ES-I3 (cell line): ENCODE measurements around the gene TUBB6.

Experiments used
- H3K36me3 ChIP-seq: 2 replicates; pipeline ENCODE4 v1.6.1; 2013; ENCODE audit warnings: mild to moderate bottlenecking, low read length, control low read depth, moderate library complexity; ENCODE audit not compliant: insufficient read depth
- H3K4me1 ChIP-seq: 2 replicates; pipeline ENCODE4 v1.6.1; 2013; ENCODE audit warnings: mild to moderate bottlenecking, control low read depth, low read length; ENCODE audit not compliant: insufficient read depth
- H3K9ac ChIP-seq: 2 replicates; pipeline ENCODE4 v1.6.1; 2013; ENCODE audit warnings: low read depth, mild to moderate bottlenecking, low read length, moderate library complexity
- H3K9me3 ChIP-seq: 2 replicates; pipeline ENCODE4 v1.6.1; 2013; ENCODE audit warnings: mild to moderate bottlenecking, low read length, moderate library complexity; ENCODE audit not compliant: control insufficient read depth, insufficient read depth

The TUBB6 gene

DNA sequence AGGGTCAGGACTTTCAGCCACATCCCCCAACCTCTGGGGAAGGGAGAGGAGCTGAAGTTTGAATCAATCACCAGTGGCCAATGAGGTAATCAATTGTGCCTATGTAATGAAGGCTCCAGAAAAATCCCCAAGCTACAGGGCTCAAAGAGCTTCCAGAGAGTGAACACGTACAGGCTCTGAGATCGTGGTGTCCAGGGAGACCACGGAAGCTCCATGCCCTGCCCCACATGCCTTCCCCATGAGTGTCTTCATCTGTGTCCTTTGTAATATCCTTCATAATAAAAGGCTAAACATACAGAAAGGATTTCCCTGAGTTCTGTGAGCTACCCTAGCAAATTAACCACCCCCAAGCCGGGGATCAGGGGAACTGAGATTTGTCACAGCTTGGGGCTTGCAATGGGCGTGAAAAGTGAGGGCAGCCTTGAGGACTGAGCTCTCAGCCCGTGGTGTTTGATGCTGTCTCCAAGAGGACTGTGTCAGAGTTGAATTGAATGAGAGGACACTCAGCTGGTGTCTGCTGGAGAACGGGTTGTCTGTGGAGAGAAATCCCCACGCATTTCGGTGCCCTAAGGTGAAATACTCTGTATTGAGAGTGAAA is 25.5 kb upstream of the TUBB6 start:
- Histone ChIP-seq H3K9me3 (no peaks in the 10 kb centered on the region), H3K4me1 (peaks cover 19% of the 10 kb centered on the region; the same call in 1 of the 2 replicates), H3K36me3 (no peaks in the 10 kb centered on the region), H3K9ac (no peak overlapping the region)

DNA sequence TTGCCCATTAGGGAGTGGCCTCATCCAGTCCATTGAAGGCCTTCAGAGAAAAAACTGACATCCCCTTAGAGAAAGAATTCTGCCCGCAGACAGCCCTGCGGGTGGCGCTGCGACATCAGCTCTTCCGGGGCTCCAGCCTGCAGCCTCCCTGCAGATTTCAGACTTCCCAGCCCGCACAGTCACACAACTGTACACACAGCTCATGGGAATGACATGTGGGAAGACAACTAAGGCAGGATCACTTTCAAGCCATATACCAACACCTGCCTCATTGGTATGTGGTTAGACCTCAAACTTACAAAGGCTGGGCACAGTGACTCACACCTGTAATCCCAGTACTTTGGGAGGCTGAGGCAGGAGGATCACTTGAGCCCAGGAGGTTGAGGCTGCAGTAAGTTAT is 24.8 kb upstream of the TUBB6 start:
- Histone ChIP-seq H3K36me3 (no peaks in the 10 kb centered on the region), H3K9ac (no peak overlapping the region), H3K4me1 (peaks cover 18% of the 10 kb centered on the region; the same call in 1 of the 2 replicates), H3K9me3 (no peaks in the 10 kb centered on the region)

DNA sequence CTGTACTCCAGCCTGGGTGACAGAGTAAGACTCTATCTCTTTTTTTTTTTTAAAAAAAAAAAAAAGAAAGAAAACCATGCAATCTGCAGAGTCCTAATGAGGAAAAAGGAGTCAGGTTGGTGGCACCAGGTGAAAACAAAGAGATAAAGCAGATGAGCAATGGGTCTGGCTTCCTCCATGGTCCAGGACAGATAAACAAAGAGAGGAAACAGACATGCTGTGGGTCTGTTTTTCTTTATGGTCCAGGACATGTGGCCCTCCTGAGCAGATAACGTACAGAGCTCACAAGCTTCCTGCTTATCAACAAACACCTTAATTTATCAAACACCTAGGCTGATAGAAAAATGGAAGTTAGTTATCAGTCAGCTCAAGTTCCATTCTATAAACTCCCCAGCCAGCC is 24.4 kb upstream of the TUBB6 start:
- H3K36me3 ChIP-seq: no peaks in the 10 kb centered on the region
- H3K4me1 ChIP-seq: peaks cover 14% of the 10 kb centered on the region; the same call in 1 of the 2 replicates
- no peaks in the 10 kb centered on the region for H3K9me3 ChIP-seq
- no peak overlapping the region for H3K9ac ChIP-seq

DNA sequence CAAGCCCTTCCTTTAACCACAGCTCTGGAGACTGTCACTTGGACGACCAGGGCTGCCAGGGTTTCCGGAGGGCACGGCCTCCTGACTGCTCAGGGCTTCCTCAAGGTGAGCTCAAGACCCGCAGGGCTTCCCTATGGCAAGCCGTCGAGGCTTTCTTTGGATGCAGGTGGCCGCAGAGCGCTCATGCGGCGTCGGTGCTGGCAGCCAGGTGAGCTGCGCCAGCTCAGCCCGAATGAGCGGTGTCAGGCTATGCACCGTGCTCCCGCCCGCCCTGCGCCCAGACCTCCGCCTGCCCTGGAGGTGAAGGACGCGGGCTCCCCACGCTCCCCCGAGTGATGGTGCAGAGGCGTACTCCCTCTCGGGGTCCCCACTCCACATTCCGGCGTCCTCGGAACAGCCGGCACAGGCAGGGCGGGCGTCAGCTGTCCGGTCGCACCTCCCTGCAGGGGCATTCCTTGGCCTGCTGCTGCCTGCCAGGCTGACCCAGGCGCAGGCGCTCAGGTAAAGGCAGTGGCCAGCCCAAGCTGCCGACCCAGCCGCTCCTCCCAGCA is 20.8 kb upstream of the TUBB6 start:
- Histone ChIP-seq H3K36me3 (no peaks in the 10 kb centered on the region), H3K4me1 (peaks cover 5% of the 10 kb centered on the region; the same call in 1 of the 2 replicates), H3K9ac (peak overlapping the region; percentile 67), H3K9me3 (no peaks in the 10 kb centered on the region)

DNA sequence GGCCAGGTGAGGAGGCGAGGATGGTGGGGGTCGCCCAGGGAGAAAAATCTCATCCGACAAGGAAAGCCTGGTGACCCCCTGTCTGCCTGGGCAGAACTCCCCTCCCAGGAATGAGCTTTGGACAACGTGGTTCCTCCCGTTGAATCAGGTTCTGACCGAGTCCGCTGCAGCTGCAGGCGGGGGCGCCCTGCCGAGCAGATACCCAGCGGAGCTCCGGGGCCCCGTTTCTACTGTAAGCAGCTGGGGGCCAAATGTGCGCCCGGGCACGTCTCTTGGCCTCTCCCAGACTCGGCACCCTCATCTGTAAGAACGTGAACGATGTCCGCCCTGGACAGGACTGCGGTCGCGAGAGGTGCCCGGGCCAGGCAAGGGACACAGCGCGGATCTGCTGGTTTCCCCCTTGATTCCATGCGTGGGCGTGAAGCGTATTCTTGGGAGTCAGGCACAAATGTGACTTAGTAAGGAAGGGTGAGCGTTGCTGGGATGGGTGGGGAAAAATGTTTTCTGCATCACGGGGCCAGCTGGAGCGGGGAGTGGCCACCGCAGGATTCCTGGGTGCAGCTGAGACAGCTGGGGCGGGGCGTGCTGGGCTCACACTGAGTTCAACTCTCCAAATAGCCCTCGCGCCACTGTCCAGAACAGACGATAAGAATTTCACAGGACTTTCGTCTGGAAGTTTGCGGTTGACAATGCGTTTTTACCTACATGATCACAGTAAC is 20.2 kb upstream of the TUBB6 start:
- Histone ChIP-seq H3K9ac (peak overlapping the region; percentile 67), H3K4me1 (peaks cover 2% of the 10 kb centered on the region; the same call in 1 of the 2 replicates), H3K36me3 (no peaks in the 10 kb centered on the region), H3K9me3 (no peaks in the 10 kb centered on the region)

DNA sequence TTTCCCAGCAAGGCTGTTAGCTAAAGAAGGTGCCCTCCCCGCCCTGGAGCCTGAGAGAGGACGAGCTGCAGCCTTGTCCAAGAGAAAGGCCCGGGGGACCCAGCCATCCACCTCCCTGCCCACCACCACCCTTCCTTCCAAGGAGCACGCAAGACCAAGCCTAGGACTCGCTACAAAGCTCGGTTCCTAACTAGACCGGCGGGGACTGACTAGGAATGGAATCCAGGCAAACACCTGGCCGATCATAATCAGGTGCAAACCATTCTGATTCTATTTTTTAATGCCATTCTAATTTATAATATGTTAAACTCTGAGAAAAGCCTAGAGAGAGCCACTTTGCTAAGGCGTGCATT is 19.7 kb upstream of the TUBB6 start:
- no peaks in the 10 kb centered on the region for H3K36me3 ChIP-seq
- no peaks in the 10 kb centered on the region; the same call in 1 of the 2 replicates for H3K4me1 ChIP-seq
- H3K9me3 ChIP-seq: no peaks in the 10 kb centered on the region
- peak overlapping the region; percentile 67 for H3K9ac ChIP-seq

DNA sequence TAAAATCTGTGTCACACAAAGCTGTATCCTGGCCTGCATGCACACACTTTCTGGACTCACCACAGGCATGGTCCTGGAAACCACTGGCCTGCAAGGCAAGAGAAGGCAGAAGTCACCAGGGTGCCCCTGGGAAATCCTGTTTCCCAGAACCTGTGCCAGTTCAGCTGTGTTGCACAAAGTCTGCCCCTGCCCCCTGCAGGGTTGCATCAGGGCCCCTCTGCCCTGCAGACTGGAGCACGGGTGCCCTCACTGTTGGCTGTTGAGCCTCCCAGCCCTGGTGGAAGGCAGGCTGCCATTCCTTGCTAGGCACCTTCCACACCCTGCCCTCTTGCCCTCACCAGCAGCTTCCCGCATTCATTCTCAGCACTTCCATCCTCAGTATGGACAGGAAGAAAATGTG is 18.0 kb upstream of the TUBB6 start:
- Histone ChIP-seq H3K9me3 (no peaks in the 10 kb centered on the region), H3K9ac (no peak overlapping the region), H3K36me3 (no peaks in the 10 kb centered on the region), H3K4me1 (no peaks in the 10 kb centered on the region; the same call in 1 of the 2 replicates)

DNA sequence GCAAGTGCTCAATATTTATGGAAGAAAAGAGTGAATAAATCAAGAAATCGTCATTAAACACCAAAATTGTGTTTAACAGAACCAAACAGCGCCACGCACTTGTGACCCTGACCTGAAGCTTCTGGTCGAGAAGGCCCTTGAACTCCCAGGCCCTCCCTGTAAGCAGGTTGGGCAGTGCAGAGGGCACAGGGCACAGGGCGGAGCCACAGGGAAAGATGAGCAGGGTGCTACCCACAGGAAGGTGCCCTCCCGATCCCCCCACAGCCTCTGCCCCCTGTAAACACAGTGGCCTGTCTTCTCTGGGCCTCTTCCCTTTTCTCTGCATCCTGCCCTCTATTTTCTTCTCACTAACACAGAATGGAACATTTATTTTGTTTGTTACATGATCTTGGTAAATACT is 16.9 kb upstream of the TUBB6 start:
- Histone ChIP-seq H3K36me3 (no peaks in the 10 kb centered on the region), H3K9ac (no peak overlapping the region), H3K9me3 (no peaks in the 10 kb centered on the region), H3K4me1 (peaks cover 6% of the 10 kb centered on the region; the same call in 1 of the 2 replicates)

DNA sequence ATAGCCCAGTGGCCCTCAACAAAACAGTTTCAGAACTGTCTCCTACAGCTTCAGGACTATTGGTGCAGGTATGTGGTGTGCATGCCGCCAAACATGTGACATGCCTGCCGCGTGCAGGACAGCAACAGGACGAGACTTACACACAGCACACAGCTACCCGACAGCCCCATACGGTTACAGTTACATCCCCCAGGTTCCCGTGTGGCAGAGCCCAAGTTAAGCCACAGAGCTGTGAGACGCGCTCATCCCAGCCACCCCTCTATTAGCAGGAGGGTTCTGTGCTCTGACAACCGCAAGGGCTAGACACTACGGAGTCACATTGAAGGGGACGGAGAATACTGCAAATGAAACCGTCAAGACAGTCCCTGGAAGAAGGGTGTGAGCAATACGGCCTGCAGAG is 16.4 kb upstream of the TUBB6 start:
- Histone ChIP-seq H3K9me3 (no peaks in the 10 kb centered on the region), H3K9ac (no peak overlapping the region), H3K36me3 (no peaks in the 10 kb centered on the region), H3K4me1 (peaks cover 9% of the 10 kb centered on the region; the same call in 1 of the 2 replicates)

DNA sequence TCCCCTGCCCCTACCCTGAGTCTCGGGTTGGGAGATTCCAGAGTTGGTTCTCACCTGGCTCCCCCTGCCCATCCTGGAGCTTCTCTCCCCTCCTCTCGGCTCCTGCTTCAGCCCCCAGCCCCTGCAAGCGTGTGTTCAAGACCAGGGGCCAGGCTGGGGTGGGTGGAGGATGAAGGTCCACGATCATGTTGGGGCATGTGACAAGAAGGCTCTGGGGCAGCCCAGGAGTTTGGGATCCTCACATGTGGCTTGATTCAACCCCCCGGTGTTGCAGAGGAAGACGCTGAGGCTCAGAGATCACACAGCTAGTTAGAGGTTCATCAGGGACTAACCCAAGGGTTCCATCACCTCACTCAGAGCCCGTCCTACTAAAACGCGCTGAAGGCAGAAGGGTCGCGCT is 14.2 kb upstream of the TUBB6 start:
- Histone ChIP-seq H3K36me3 (no peaks in the 10 kb centered on the region), H3K4me1 (peaks cover 9% of the 10 kb centered on the region; the same call in 1 of the 2 replicates), H3K9me3 (no peaks in the 10 kb centered on the region), H3K9ac (no peak overlapping the region)

DNA sequence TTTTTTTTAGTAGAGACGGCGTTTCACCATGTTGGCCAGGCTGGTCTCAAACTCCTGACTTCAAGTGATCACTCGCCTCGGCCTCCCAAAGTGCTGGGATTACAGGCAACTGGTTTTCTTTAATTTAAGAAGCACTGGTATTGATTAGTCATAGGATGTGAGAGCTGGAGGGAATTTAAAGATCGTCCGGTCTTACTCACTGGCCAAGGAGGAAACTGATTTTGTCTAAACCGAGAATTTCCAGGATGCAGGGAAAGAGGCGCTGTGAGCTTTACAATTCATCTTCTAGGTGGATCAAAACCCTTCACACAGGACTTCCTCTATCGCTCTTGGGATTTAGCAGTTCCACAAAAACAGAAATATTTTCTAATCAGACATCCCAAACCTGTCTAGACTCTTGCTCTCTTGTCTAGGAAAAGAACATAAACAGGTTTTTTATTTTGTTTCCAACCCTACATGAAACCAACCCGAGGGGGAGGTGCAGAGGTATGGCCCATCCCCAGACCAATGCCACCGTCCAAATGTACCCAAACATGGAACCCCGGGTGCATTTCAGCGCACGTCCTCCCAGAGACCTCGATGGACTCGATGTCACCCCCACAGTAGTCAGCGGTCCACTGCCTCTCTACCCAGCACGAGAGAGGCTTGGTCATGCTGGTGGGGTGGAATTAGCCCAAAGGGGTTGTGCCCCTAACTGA is 12.5 kb upstream of the TUBB6 start:
- Histone ChIP-seq H3K9me3 (no peaks in the 10 kb centered on the region), H3K9ac (no peak overlapping the region), H3K4me1 (peaks cover 9% of the 10 kb centered on the region; the same call in 1 of the 2 replicates), H3K36me3 (no peaks in the 10 kb centered on the region)

DNA sequence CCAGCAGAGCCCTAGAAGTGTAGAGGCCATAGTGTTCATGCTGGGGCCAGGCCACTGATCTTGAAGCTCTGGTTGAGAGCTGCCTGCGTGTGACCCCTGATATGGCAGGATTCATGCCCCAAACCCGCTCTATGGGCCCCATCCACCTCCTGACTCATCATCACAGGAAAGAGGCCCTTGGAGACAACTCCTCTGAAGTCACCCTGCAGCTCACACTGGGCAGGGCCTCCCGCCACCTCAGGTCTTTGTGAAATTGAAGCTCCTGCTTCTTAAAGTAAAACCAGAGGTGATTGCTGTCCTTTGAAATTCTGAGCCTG is 12.0 kb upstream of the TUBB6 start:
- no peaks in the 10 kb centered on the region for H3K36me3 ChIP-seq
- H3K9ac ChIP-seq: no peak overlapping the region

DNA sequence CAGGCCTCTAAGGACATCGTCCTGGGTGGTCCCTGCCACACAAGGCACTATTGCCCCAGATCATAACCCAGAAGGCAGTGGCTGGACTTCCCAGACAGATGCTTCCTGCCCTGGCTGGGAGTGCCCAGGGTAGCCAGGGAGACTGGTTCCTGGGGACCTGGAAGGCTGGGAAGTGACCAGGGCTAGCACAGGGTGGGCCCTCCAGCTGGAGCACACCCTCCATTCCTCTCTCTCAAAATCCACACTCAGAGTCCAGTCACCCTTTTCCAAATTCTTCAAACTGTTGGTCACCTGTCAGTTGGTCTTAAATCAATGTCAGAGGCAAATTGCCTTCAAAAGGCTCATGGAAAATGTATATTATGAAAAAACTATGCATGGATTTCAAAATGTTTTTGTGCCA is 11.6 kb upstream of the TUBB6 start:
- H3K9me3 ChIP-seq: no peaks in the 10 kb centered on the region
- H3K36me3 ChIP-seq: no peaks in the 10 kb centered on the region
- no peak overlapping the region for H3K9ac ChIP-seq
- H3K4me1 ChIP-seq: peaks cover 9% of the 10 kb centered on the region; the same call in 1 of the 2 replicates

More for the DNA sequence above, 12.0 kb upstream of the TUBB6 start:
- H3K9me3 ChIP-seq: no peaks in the 10 kb centered on the region
- H3K4me1 ChIP-seq: peaks cover 9% of the 10 kb centered on the region; the same call in 1 of the 2 replicates

DNA sequence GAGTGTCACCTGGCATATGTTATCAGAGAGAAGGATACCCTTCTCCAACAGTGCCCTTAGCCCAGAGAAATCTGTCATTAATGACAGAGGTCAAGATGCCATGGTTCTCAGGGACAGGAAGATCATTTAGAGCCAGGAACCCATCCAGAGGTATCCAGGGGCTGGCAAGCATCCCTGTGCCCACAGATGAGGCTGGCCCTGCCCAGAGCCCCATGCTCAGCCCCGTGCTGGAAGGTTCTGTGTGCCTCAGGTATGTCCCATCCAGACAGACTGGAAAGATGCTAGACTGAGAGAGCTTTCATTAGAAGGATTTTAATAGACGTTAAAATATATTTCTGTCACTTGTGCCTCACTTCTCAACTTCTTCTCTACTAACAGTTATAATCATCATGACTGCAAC is 8.2 kb upstream of the TUBB6 start:
- Histone ChIP-seq H3K9ac (no peak overlapping the region), H3K4me1 (peaks cover 9% of the 10 kb centered on the region; the same call in 1 of the 2 replicates), H3K9me3 (no peaks in the 10 kb centered on the region), H3K36me3 (no peaks in the 10 kb centered on the region)
